GM12892 (cell line): ENCODE results near the gene CACNB3.

Source experiments
- POLR2A ChIP-seq: IDR thresholded peaks from 2 replicates; pipeline ENCODE4 v1.6.1; 2011; ENCODE audit warnings: low read depth, low read length, control low read depth
- POLR2AphosphoS5 ChIP-seq: IDR thresholded peaks from 2 replicates; pipeline ENCODE4 v1.6.1; 2011; ENCODE audit warnings: low read depth, low read length, control low read depth
- TAF1 ChIP-seq: IDR thresholded peaks from 2 replicates; pipeline ENCODE4 v1.6.1; 2011; ENCODE audit warnings: low read depth, mild to moderate bottlenecking, control low read depth, low read length, borderline replicate concordance

- TF ChIP-seq POLR2A (no peak), TAF1 (no peak), POLR2AphosphoS5 (no peak)
Observed at GRCh38 chr12:48770756-48771155, 47.5 kb upstream of the CACNB3 start.
